Mesenchymal stem cell (in vitro differentiated cells and primary cell): ENCODE results near the gene SSX4.
"Not testable (repeated sequence)": the region's sequence is repeated elsewhere in the genome, so short reads cannot be mapped to it uniquely, and the experiment has no call there.

Experiments
- DNase-seq: peaks from one replicate; pipeline ENCODE4 v3.0.0-alpha.2; 2013
- H2AFZ ChIP-seq: one replicate; pipeline ENCODE4 v1.6.1; 2013; ENCODE audit warnings: low read depth, mild to moderate bottlenecking, control low read depth, inconsistent platforms, low read length, moderate library complexity
- H2AK5ac ChIP-seq: 2 replicates; pipeline ENCODE4 v1.6.1; 2013; ENCODE audit warnings: low read length, moderate library complexity, mild to moderate bottlenecking, inconsistent platforms; ENCODE audit not compliant: severe bottlenecking
- H2BK120ac ChIP-seq: one replicate; pipeline ENCODE4 v1.6.1; 2013; ENCODE audit warnings: low read depth, mild to moderate bottlenecking, inconsistent platforms, low read length, moderate library complexity
- H2BK12ac ChIP-seq, 2 experiments: one replicate each; pipeline ENCODE4 v1.6.1; 2013; ENCODE audit warnings: inconsistent platforms in 2 of 2, low read length in 2 of 2, mild to moderate bottlenecking in 2 of 2, moderate library complexity in 2 of 2, control low read depth in 1 of 2
- H2BK15ac ChIP-seq: one replicate; pipeline ENCODE4 v1.6.1; 2013; ENCODE audit warnings: mild to moderate bottlenecking, low read depth, inconsistent platforms; ENCODE audit not compliant: poor library complexity, severe bottlenecking
- H2BK5ac ChIP-seq: 2 replicates; pipeline ENCODE4 v1.6.1; 2013; ENCODE audit warnings: low read depth, mild to moderate bottlenecking, low read length, control low read depth, inconsistent platforms; ENCODE audit not compliant: poor library complexity, severe bottlenecking
- H3K14ac ChIP-seq, 2 experiments: one replicate each; pipeline ENCODE4 v1.6.1; 2013; ENCODE audit warnings: inconsistent platforms in 2 of 2, low read length in 2 of 2, control low read depth in 1 of 2, mild to moderate bottlenecking in 1 of 2, moderate library complexity in 1 of 2
- H3K18ac ChIP-seq, 2 experiments: one replicate each; pipeline ENCODE4 v1.6.1; 2013; ENCODE audit warnings: inconsistent platforms in 2 of 2, low read length in 2 of 2, control low read depth in 1 of 2, low read depth in 1 of 2, mild to moderate bottlenecking in 1 of 2
- H3K23ac ChIP-seq, 2 experiments: one replicate each; pipeline ENCODE4 v1.6.1; 2013; ENCODE audit warnings: inconsistent platforms in 2 of 2, low read length in 2 of 2, mild to moderate bottlenecking in 2 of 2, moderate library complexity in 2 of 2, control low read depth in 1 of 2
- H3K27ac ChIP-seq: 2 replicates; pipeline ENCODE4 v1.5.1; 2013; ENCODE audit warnings: mild to moderate bottlenecking, moderate library complexity, low read length, control low read depth, inconsistent platforms; ENCODE audit not compliant: poor library complexity, severe bottlenecking
- H3K27me3 ChIP-seq, 2 experiments: 2 replicates each; pipeline versions ENCODE4 v1.6.1 to v1.7.0; 2013; ENCODE audit warnings: low read length in 2 of 2, mild to moderate bottlenecking in 2 of 2, moderate library complexity in 2 of 2, control low read depth in 1 of 2, inconsistent platforms in 1 of 2; ENCODE audit not compliant: control insufficient read depth in 1 of 2, insufficient read depth in 1 of 2
- H3K36me3 ChIP-seq, 2 experiments: 2 replicates each; pipeline versions ENCODE4 v1.6.1 to v1.7.0; 2013; ENCODE audit warnings: low read length in 2 of 2, control low read depth in 1 of 2, inconsistent platforms in 1 of 2, low read depth in 1 of 2, mild to moderate bottlenecking in 1 of 2; ENCODE audit not compliant: insufficient read depth in 2 of 2, control insufficient read depth in 1 of 2
- H3K4ac ChIP-seq, 2 experiments: one replicate each; pipeline ENCODE4 v1.6.1; 2013; ENCODE audit warnings: inconsistent platforms in 2 of 2, low read length in 2 of 2, mild to moderate bottlenecking in 2 of 2, moderate library complexity in 2 of 2, control low read depth in 1 of 2, low read depth in 1 of 2
- H3K4me1 ChIP-seq: 2 replicates; pipeline ENCODE4 v1.6.1; 2013; ENCODE audit warnings: low read depth, low read length, control low read depth; ENCODE audit not compliant: control insufficient read depth, insufficient read depth
- H3K4me2 ChIP-seq: 2 replicates; pipeline ENCODE4 v1.6.1; 2013; ENCODE audit warnings: low read length, mild to moderate bottlenecking, inconsistent platforms; ENCODE audit not compliant: poor library complexity, severe bottlenecking
- H3K4me3 ChIP-seq, 2 experiments: 2 replicates each; pipeline versions ENCODE4 v1.5.1 to v1.7.0; 2013; ENCODE audit warnings: low read length in 2 of 2, mild to moderate bottlenecking in 2 of 2, control low read depth in 1 of 2, low read depth in 1 of 2; ENCODE audit not compliant: insufficient read depth in 1 of 2
- H3K79me1 ChIP-seq: replicated peaks from 2 replicates; pipeline ENCODE4 v1.6.1; 2013; ENCODE audit warnings: mild to moderate bottlenecking, control low read depth, low read length, inconsistent platforms; ENCODE audit not compliant: poor library complexity, severe bottlenecking
- H3K9ac ChIP-seq: 2 replicates; pipeline ENCODE4 v1.7.0; 2013; ENCODE audit warnings: mild to moderate bottlenecking, low read length, moderate library complexity
- H3K9me3 ChIP-seq: 2 replicates; pipeline ENCODE4 v1.7.0; 2013; ENCODE audit warnings: mild to moderate bottlenecking, low read length; ENCODE audit not compliant: control insufficient read depth
- H4K8ac ChIP-seq: one replicate; pipeline ENCODE4 v1.6.1; 2013; ENCODE audit warnings: inconsistent platforms, mild to moderate bottlenecking, low read length, moderate library complexity
- H4K91ac ChIP-seq: one replicate; pipeline ENCODE4 v1.6.1; 2013; ENCODE audit warnings: mild to moderate bottlenecking, low read length, inconsistent platforms
- WGBS: methylation state at CpG from one replicate; pipeline ENCODE4 v1.1.7; 2013; ENCODE audit warnings: mixed read lengths; 5-methylcytosine and 5-hydroxymethylcytosine counted together

Gene SSX4

GRCh38 chrX:48359281-48359680 is 24.1 kb upstream of the SSX4 start:
- H2BK120ac ChIP-seq, H2AK5ac ChIP-seq, H2AFZ ChIP-seq, H3K18ac ChIP-seq, H3K79me1 ChIP-seq, H3K4me1 ChIP-seq, DNase-seq, H4K91ac ChIP-seq, H3K4me2 ChIP-seq, H3K9me3 ChIP-seq, H3K23ac ChIP-seq, H3K36me3 ChIP-seq, H2BK15ac ChIP-seq, H4K8ac ChIP-seq, H2BK12ac ChIP-seq, H3K14ac ChIP-seq, H3K4ac ChIP-seq, H3K27me3 ChIP-seq, H3K4me3 ChIP-seq, H3K9ac ChIP-seq, H2BK5ac ChIP-seq, H3K27ac ChIP-seq: not testable (repeated sequence)
- 81% methylated on average over 2 of the region's 6 CpGs for WGBS

- not testable (repeated sequence) for H2BK5ac ChIP-seq, H3K4me1 ChIP-seq, H3K4me2 ChIP-seq, H2BK12ac ChIP-seq, H3K9ac ChIP-seq, H3K9me3 ChIP-seq, H3K23ac ChIP-seq, H3K36me3 ChIP-seq, H3K18ac ChIP-seq, H3K4me3 ChIP-seq, DNase-seq, H3K4ac ChIP-seq, H2AK5ac ChIP-seq, H3K27me3 ChIP-seq, H3K27ac ChIP-seq, H2BK120ac ChIP-seq, H2BK15ac ChIP-seq, H4K8ac ChIP-seq, H2AFZ ChIP-seq, H4K91ac ChIP-seq, H3K14ac ChIP-seq, H3K79me1 ChIP-seq
- no CpG with 5 or more reads among the region's 12 CpGs for WGBS
Measured at GRCh38 chrX:48367717-48368408, 15.5 kb upstream of the SSX4 start.

GRCh38 chrX:48370408-48370807 is 12.9 kb upstream of the SSX4 start:
- not testable (repeated sequence) for H3K27me3 ChIP-seq, H3K4ac ChIP-seq, H4K8ac ChIP-seq, H3K14ac ChIP-seq, DNase-seq, H3K4me1 ChIP-seq, H3K4me2 ChIP-seq, H4K91ac ChIP-seq, H2AFZ ChIP-seq, H3K4me3 ChIP-seq, H2AK5ac ChIP-seq, H3K79me1 ChIP-seq, H2BK12ac ChIP-seq, H2BK15ac ChIP-seq, H3K36me3 ChIP-seq, H3K18ac ChIP-seq, H3K23ac ChIP-seq, H2BK5ac ChIP-seq, H3K9ac ChIP-seq, H3K27ac ChIP-seq, H2BK120ac ChIP-seq, H3K9me3 ChIP-seq
- WGBS: no CpG with 5 or more reads among the region's 8 CpGs

- H4K91ac ChIP-seq, DNase-seq, H2BK5ac ChIP-seq, H2AFZ ChIP-seq, H3K4me3 ChIP-seq, H4K8ac ChIP-seq, H3K79me1 ChIP-seq, H3K14ac ChIP-seq, H2BK15ac ChIP-seq, H3K36me3 ChIP-seq, H2AK5ac ChIP-seq, H3K18ac ChIP-seq, H2BK12ac ChIP-seq, H3K23ac ChIP-seq, H3K9ac ChIP-seq, H2BK120ac ChIP-seq, H3K27me3 ChIP-seq, H3K4me2 ChIP-seq, H3K9me3 ChIP-seq, H3K4ac ChIP-seq, H3K4me1 ChIP-seq, H3K27ac ChIP-seq: not testable (repeated sequence)
- WGBS: no CpG with 5 or more reads among the region's 2 CpGs
Measured at GRCh38 chrX:48396931-48397330, 13.6 kb downstream of the SSX4 start.
